ACHN (cell line): Measurements from ENCODE around the gene YPEL1.
A peak's percentile ranks its signal among the peaks of the same experiment; 100 is the strongest.

ENCODE experiments used
- DNase-seq: peaks from one replicate; pipeline ENCODE4 v3.0.0-alpha.2; 2015
- in situ Hi-C: cut with HindIII; loops from 2 replicates; pipeline ENCODE4 v1.10.0; 2017; ENCODE audit warnings: low sequenced_read_pairs, low pct_ligation_motif_present, low pct_unique_long_range_greater_than_20kb

Gene YPEL1

GRCh38 chr22:21735200-21736083 is at the start of gene YPEL1:
Gene YPEL1 (minus strand): TSS chr22:21735794. CDS start chr22:21710744, 25,050 bp downstream.
- peak; percentile 91 for DNase-seq
- in situ Hi-C loops: no loop called here

DNA sequence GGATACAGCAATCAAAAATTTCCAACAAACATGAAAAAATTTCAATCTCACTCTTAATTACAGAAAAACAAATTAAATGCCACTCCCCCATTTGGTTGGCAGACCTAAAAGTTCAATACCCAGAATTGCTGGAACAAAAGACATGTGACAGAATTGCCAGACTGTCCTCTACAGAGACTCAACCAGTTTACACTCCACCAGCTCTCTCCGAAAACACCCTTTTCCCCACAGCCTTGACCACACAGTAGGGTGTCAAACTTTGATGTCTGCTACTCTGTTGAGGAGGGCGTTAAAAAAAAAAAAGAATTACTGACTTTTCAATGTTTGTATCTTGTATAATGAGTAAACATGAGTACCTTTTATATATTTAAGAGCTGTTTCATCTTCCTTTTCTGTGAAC is 44.7 kb upstream of the YPEL1 start:
- in situ Hi-C loops: no loop called here

GRCh38 chr22:21779444-21779843 is 43.9 kb upstream of the YPEL1 start:
- no peak for DNase-seq
- in situ Hi-C loops: no loop called here

More for the DNA sequence above, 44.7 kb upstream of the YPEL1 start:
- DNase-seq: no peak

DNA sequence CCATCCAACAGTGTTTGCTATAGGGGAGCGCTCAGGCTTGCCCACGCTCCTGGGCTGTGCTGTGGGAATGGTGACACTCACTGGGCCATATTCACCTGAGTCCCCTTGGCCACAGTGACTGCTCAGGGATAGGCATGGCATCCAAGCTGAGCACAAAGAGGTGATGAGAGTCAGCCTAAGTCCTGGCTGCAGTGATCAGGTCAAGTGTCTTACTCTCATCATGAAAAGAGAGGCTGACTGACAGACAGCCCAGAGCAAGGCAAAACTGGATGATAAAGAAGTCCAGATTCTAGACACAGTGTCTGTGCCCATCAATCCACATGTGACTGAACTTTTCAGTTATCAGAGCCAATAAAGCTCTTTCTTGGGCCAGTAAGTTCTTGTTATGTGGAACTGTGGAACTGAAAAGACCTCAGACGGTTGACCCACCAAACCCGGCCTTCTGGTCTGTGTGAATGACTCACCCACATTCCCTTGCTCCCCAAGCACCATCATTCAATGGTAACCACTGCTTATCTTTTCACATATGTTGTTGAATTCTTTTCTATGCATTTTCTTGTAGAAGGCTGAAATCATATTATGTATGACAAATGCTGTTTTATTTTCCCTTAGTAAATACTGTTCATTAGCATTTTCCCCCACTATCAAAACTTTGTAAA is 43.2 kb upstream of the YPEL1 start:
- DNase-seq: peak; percentile 48
- in situ Hi-C loops: no loop called here

GRCh38 chr22:21771631-21771976 is 36.0 kb upstream of the YPEL1 start:
- in situ Hi-C loops: no loop called here
- no peak for DNase-seq

DNA sequence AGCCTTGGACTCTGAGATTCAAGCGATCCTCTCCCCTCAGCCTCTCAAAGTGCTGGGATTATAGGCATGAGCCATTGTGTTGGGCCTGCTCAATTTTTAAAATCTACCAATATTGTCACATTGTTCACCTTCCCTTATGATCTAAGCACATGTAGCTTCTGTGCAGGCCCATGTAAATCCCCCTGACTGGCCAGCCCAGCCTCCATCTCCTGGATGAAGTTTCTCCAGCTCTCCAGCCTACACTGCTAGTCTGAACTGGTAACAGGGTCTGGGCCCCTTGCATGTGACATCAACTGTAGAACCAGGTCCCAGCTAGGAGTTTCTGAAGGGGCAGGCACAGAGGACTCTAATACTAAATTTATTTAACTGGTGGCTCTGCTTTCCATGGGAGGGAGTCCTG is 32.8 kb upstream of the YPEL1 start:
- DNase-seq: no peak
- in situ Hi-C loops: no loop called here

- in situ Hi-C loops: no loop called here
- no peak for DNase-seq
Observed at GRCh38 chr22:21766691-21767462, 31.3 kb upstream of the YPEL1 start.

GRCh38 chr22:21765909-21766529 is 30.4 kb upstream of the YPEL1 start:
- in situ Hi-C loops: no loop called here
- no peak for DNase-seq

- in situ Hi-C loops: no loop called here
- no peak for DNase-seq
Observed at GRCh38 chr22:21764038-21764804, 28.6 kb upstream of the YPEL1 start.

- no peak for DNase-seq
- in situ Hi-C loops: no loop called here
Observed at GRCh38 chr22:21762712-21763581, 27.4 kb upstream of the YPEL1 start.

- DNase-seq: no peak
- in situ Hi-C loops: no loop called here
Observed at GRCh38 chr22:21761994-21762680, 26.5 kb upstream of the YPEL1 start.

DNA sequence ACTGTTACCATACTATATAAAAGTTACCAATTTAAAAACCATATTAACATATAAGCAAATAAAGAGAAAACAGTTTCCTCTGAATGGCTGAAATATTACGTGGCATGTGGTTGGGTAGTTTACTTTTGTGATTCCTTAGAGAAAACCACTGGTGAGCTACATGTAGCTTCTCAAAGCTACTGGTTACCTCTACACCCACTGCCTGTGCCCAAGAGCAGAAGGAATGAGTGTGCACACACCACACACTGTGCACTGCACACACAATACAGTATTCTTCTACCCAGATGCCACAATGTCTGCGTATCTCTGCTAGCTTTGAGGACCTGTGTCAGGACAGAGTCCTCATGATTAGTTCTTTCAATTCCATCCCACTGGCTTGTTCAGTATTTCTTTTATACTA is 25.5 kb upstream of the YPEL1 start:
- no peak for DNase-seq
- in situ Hi-C loops: no loop called here

DNA sequence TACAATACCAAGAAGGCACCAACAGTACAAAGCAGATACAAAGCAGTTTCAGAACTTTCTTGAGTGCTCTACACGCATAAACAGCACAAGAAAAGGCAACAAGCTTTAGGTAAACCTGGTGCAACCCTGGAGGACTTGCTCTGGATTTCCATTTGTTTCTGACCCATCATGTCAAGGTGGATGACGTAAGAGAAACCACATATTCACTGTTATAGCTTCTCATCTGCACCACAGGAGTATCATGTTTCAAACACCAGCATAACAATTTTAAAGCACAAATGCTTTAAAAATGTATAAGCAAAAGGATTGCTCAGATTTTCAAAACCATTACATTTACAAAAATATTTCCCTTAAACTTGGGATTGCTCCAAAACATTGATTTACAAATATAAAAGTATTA is 25.0 kb upstream of the YPEL1 start:
- no peak for DNase-seq
- in situ Hi-C loops: no loop called here

DNA sequence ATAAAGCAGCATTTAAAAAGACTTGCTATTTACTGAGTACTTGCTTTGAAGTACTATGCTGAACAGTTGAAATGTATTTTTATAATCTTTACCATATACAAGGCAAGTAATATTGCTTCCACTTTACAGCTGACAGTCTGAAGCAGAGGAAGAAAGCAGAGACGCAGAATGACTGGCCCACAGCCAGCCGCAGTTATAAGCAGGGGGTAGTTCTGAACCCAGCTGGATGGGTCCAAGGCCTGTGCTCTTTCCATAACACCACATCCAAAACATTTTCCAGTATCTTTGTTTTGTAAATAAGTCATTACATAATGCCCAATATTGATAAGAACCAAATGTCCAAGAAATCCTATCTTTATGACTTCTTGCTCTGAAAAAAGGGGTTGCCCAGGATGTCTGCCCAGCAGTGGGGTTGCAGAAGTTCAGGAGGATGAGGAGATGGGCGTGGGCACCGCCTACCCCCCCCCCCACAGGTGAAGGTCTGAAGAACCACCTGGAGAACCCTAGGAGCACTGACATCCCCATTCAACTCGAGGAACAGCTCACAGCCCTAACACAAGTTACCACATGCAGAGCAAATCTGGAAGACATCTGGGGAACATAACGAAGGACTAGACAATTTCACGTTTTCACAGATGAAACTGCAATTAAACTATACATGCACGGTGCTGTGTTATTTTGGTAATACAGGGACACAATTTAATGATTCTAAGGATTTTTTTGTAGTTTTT is 24.2 kb upstream of the YPEL1 start:
- DNase-seq: no peak
- in situ Hi-C loops: no loop called here

DNA sequence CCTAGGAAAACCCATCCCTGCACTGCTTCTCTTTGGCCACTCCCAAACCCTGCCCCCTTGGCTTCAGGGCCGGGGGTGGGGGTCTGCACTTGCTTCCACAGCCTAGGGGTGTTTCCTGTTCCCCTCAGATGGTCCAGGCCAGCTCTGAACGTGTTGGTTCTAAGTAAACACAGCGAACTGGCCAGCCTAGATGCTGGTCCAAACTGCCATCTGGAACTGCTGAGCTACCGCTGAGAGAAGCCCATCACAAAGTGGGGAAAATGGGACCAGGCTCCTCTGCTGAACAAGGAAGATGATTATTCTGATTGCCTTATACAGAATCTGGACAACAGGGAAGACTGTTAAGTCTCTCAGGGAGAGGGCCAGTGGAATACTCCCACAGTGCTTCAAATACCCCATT is 23.5 kb upstream of the YPEL1 start:
- DNase-seq: no peak
- in situ Hi-C loops: no loop called here

GRCh38 chr22:21758091-21758864 is 22.7 kb upstream of the YPEL1 start:
- no peak for DNase-seq
- in situ Hi-C loops: no loop called here
